Panc1 (cell line): Measurements from ENCODE around the gene C8A. TPM values are rescaled to one million over a fixed set of nuclear protein-coding genes. Genes with fewer than 3 reads are reported as not detected.

ENCODE experiments used
- ATAC-seq: fragments of 200-7000 bp; cut with Tn5 transposase; 2 replicates; pipeline ENCODE4 v1.9.1; 2020; ENCODE audit warnings: mild to moderate bottlenecking, moderate library complexity
- BruUV-seq: library from RNA; stranded (reverse); fragments of 400-500 nt; replicated peaks from 2 replicates; lab custom pipeline; 2021; lab: Mats Ljungman, UMichigan
- CTCF ChIA-PET: fragments of 300-600 bp; sonication (Branson Sonifier 250); formaldehyde crosslinking; loops from one replicate; lab custom pipeline; 2022; ENCODE audit warnings: antibody characterized with exemption; lab: Charles Lee
- POLR2A ChIA-PET: fragments of 300-600 bp; sonication (Branson Sonifier 250); formaldehyde crosslinking; loops from one replicate; lab custom pipeline; 2022; ENCODE audit warnings: antibody characterized with exemption; lab: Charles Lee
- DNase-seq: peaks from one replicate; pipeline ENCODE4 v3.0.0-alpha.2; 2010; ENCODE audit warnings: low read depth, low spot score
- H3K27ac ChIP-seq: 2 replicates; pipeline ENCODE4 v1.5.1; 2011; ENCODE audit warnings: mild to moderate bottlenecking, low read length, inconsistent platforms
- H3K27me3 ChIP-seq: fragments of 200-500 bp; sonication (Bioruptor generic); 2 replicates; pipeline ENCODE4 v1.6.0; 2014; ENCODE audit warnings: low read length, inconsistent platforms; ENCODE audit not compliant: control insufficient read depth, insufficient read depth
- H3K36me3 ChIP-seq: fragments of 200-500 bp; sonication (Bioruptor generic); 2 replicates; pipeline ENCODE4 v1.5.1; 2014; ENCODE audit warnings: inconsistent platforms, mild to moderate bottlenecking, low read length, moderate library complexity; ENCODE audit not compliant: control insufficient read depth, insufficient read depth
- H3K4me1 ChIP-seq: 2 replicates; pipeline ENCODE4 v1.5.1; 2011; ENCODE audit warnings: inconsistent platforms, mild to moderate bottlenecking, low read length, moderate library complexity; ENCODE audit not compliant: control insufficient read depth, insufficient read depth
- H3K4me3 ChIP-seq, 2 experiments: 2 replicates each; pipeline ENCODE4 v1.5.1; 2011 to 2012; ENCODE audit warnings: low read depth in 2 of 2, low read length in 2 of 2, mild to moderate bottlenecking in 2 of 2, inconsistent platforms in 1 of 2, moderate library complexity in 1 of 2
- H3K9me3 ChIP-seq: fragments of 200-500 bp; sonication (Bioruptor generic); 2 replicates; pipeline ENCODE4 v1.5.1; 2014; ENCODE audit warnings: low read depth, mild to moderate bottlenecking, inconsistent platforms, low read length, moderate library complexity; ENCODE audit not compliant: control insufficient read depth, insufficient read depth
- POLR2AphosphoS5 ChIP-seq: IDR thresholded peaks from 2 replicates; pipeline ENCODE4 v1.6.1; 2012; ENCODE audit warnings: mild to moderate bottlenecking, low read depth, low read length, moderate library complexity
- SIN3A ChIP-seq: IDR thresholded peaks from 2 replicates; pipeline ENCODE4 v1.6.1; 2012; ENCODE audit warnings: low read depth, mild to moderate bottlenecking, low read length, moderate library complexity, borderline replicate concordance; ENCODE audit not compliant: insufficient read depth
- TCF7L2 ChIP-seq: IDR thresholded peaks from 2 replicates; pipeline ENCODE4 v1.6.1; 2011; ENCODE audit warnings: mild to moderate bottlenecking, low read depth, low read length, inconsistent platforms
- in situ Hi-C: cut with HindIII; loops from 2 replicates; pipeline ENCODE4 v1.10.0; 2016; ENCODE audit warnings: low sequenced_read_pairs, low pct_unique_long_range_greater_than_20kb
- intact Hi-C: fragments of 100-400 bp; cut with micrococcal nuclease; formaldehyde crosslinking; loops from one replicate; pipeline ENCODE4 v1.10.0; 2022; ENCODE audit not compliant: unreplicated experiment
- total RNA-seq: library from RNA; stranded (reverse); gene quantifications from one replicate; pipeline ENCODE4 v1.2.1, GENCODE V29; 2021; ENCODE audit not compliant: unreplicated experiment
- TF ChIP-seq, protein P1 (sequence below): fragments of 450-650 bp; IDR thresholded peaks from 2 replicates; pipeline ENCODE4 v1.5.1; 2017; ENCODE audit warnings: mild to moderate bottlenecking
- TF ChIP-seq, protein P2 (sequence below), 2 experiments: IDR thresholded peaks; 2 replicates each; pipeline ENCODE4 v1.6.1; 2011 to 2012; ENCODE audit warnings: low read depth in 2 of 2, control low read depth in 1 of 2, low read length in 1 of 2, mild to moderate bottlenecking in 1 of 2, moderate library complexity in 1 of 2; ENCODE audit not compliant: insufficient read depth in 1 of 2

C8A gene
- total RNA-seq, 1 experiment from 2014 or later: not detected

DNA sequence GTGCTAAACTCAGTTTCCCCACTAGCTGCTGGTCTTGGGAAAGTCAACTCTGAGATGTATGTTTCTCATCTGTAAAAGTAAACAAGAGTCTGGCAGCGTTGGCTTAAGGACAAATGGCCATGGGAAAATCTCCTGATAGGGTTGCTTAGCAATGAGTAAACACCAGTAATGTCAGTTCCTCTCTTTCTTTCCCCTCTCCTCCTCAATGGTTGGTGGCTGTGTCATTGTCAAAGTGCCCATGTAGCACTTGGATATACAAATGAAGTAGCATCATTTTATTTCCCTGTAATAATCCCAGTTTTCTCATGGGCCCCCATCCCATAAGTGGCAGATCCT is 33.2 kb upstream of the C8A start:
- Histone ChIP-seq H3K36me3 (no peaks in the 10 kb centered on the region), H3K4me3 (no peak overlapping the region), H3K4me1 (peaks cover 4% of the 10 kb centered on the region; the same call in 1 of the 2 replicates), H3K27me3 (peaks cover 7% of the 10 kb centered on the region), H3K9me3 (no peaks in the 10 kb centered on the region), H3K27ac (no peak overlapping the region)
- in situ Hi-C loops: no loop called here
- DNase-seq (no peak), ATAC-seq (no peak)
- BruUV-seq: no TSS peak
- intact Hi-C loops: no loop called here
- POLR2A ChIA-PET: no interaction called here
- CTCF ChIA-PET: interaction anchor here (0.6 kb wide), 1 partner anchor 850 kb away, joined by 6 read pairs; no protein-coding TSS in a partner anchor
- no peak for TF ChIP-seq POLR2AphosphoS5
- TF ChIP-seq, protein P1, sequence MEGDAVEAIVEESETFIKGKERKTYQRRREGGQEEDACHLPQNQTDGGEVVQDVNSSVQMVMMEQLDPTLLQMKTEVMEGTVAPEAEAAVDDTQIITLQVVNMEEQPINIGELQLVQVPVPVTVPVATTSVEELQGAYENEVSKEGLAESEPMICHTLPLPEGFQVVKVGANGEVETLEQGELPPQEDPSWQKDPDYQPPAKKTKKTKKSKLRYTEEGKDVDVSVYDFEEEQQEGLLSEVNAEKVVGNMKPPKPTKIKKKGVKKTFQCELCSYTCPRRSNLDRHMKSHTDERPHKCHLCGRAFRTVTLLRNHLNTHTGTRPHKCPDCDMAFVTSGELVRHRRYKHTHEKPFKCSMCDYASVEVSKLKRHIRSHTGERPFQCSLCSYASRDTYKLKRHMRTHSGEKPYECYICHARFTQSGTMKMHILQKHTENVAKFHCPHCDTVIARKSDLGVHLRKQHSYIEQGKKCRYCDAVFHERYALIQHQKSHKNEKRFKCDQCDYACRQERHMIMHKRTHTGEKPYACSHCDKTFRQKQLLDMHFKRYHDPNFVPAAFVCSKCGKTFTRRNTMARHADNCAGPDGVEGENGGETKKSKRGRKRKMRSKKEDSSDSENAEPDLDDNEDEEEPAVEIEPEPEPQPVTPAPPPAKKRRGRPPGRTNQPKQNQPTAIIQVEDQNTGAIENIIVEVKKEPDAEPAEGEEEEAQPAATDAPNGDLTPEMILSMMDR: no peak
- no peak for TF ChIP-seq TCF7L2
- TF ChIP-seq, protein P2, sequence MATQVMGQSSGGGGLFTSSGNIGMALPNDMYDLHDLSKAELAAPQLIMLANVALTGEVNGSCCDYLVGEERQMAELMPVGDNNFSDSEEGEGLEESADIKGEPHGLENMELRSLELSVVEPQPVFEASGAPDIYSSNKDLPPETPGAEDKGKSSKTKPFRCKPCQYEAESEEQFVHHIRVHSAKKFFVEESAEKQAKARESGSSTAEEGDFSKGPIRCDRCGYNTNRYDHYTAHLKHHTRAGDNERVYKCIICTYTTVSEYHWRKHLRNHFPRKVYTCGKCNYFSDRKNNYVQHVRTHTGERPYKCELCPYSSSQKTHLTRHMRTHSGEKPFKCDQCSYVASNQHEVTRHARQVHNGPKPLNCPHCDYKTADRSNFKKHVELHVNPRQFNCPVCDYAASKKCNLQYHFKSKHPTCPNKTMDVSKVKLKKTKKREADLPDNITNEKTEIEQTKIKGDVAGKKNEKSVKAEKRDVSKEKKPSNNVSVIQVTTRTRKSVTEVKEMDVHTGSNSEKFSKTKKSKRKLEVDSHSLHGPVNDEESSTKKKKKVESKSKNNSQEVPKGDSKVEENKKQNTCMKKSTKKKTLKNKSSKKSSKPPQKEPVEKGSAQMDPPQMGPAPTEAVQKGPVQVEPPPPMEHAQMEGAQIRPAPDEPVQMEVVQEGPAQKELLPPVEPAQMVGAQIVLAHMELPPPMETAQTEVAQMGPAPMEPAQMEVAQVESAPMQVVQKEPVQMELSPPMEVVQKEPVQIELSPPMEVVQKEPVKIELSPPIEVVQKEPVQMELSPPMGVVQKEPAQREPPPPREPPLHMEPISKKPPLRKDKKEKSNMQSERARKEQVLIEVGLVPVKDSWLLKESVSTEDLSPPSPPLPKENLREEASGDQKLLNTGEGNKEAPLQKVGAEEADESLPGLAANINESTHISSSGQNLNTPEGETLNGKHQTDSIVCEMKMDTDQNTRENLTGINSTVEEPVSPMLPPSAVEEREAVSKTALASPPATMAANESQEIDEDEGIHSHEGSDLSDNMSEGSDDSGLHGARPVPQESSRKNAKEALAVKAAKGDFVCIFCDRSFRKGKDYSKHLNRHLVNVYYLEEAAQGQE (IDR thresholded peaks at IDR 0.05; ENCODE audit: insufficient read depth in 1 of 2, low read depth in 2 of 2, low read length in 1 of 2): no peak
- TF ChIP-seq SIN3A: no peak

DNA sequence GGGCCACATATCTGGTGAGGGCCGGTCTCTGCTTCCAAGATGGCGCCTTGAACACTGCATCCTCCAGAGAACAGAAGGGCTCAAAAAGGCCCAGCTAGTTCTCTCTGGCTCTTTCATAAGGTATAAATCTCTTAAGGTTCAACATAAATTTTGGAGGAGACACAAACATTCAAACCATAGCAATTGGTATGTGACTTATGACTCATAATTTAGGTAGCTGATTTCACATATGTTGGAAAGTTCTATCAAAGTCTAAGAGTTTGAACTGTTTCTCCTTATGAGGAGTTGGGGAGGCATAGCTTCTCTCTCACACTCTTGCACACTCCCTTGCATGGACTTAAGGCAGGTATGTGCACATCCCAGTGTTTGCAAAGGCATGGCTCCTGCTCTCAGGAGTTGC is 30.3 kb upstream of the C8A start:
- ATAC-seq (no peak), DNase-seq (no peak)
- TF ChIP-seq, protein P1: no peak
- TF ChIP-seq, protein P2 (IDR thresholded peaks at IDR 0.05; ENCODE audit: insufficient read depth in 1 of 2, low read depth in 2 of 2, low read length in 1 of 2): no peak
- TF ChIP-seq POLR2AphosphoS5 (no peak), TCF7L2 (no peak), SIN3A (no peak)
- no peak overlapping the region for H3K4me3 ChIP-seq
- in situ Hi-C loops (no loop called here), intact Hi-C loops (no loop called here)
- H3K9me3 ChIP-seq: no peaks in the 10 kb centered on the region
- no peak overlapping the region for H3K27ac ChIP-seq
- peaks cover 4% of the 10 kb centered on the region; the same call in 1 of the 2 replicates for H3K4me1 ChIP-seq
- ChIA-PET CTCF (no interaction called here), POLR2A (no interaction called here)
- peaks cover 7% of the 10 kb centered on the region for H3K27me3 ChIP-seq
- no peaks in the 10 kb centered on the region for H3K36me3 ChIP-seq
- BruUV-seq: no TSS peak
